Epithelial cell of esophagus (primary cell): Measurements from ENCODE around the gene GINS2.
A peak's percentile ranks its signal among the peaks of the same experiment; 100 is the strongest.

Experiments used
- DNase-seq: peaks from one replicate; pipeline ENCODE4 v3.0.0; 2010; ENCODE audit warnings: low read depth
- H3K4me3 ChIP-seq: 2 replicates; pipeline ENCODE4 v1.5.1; 2011; ENCODE audit warnings: mild to moderate bottlenecking, low read length, control low read depth
- CTCF ChIP-seq: IDR thresholded peaks from 2 replicates; pipeline ENCODE4 v1.5.1; 2011; ENCODE audit warnings: low read depth, mild to moderate bottlenecking, low read length, control low read depth, inconsistent platforms; ENCODE audit not compliant: insufficient read depth; ENCODE audit errors: missing control alignments

The GINS2 gene

GRCh38 chr16:85678016-85678415 lies 10.7 kb downstream of the GINS2 start:
- TF ChIP-seq CTCF = no peak
- DNase-seq = no peak
- no peak overlapping the region for H3K4me3 ChIP-seq

GRCh38 chr16:85677383-85677967 lies 11.3 kb downstream of the GINS2 start:
- TF ChIP-seq CTCF = no peak
- no peak overlapping the region for H3K4me3 ChIP-seq
- DNase-seq = no peak

- DNase-seq = no peak
- TF ChIP-seq CTCF = no peak
- H3K4me3 ChIP-seq = no peak overlapping the region
These were observed 12.3 kb downstream of the GINS2 start for GRCh38 chr16:85676466-85676865.

DNA sequence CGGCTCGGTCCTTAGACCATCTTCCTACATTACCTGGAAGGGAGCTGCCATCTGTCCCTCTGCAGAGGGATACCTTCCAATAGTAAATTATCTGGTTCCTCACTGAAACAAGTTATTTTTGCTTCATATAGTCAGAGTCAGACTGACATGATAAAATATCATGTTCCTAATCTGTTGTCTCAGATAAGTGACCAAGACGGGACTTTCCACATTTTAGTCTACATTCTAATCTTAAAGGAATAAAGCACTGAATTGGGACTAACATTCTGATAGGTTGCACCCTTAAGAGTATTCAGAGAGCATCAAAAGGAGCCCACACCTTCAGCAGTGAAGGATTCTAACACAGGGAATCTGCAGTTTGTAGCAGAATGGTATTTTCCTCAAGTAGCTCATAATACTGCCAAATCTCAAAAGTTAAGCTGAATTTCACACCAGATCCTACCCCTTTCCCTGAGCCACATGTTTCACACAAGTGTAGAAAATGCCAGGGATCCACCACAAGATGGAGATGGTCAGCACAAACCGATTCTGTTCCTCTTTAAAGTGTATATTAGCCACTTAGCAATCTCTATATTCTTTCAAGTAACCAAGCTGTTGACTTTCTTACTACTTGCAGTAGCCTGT lies 13.4 kb downstream of the GINS2 start:
- peak; percentile 64 for TF ChIP-seq CTCF
- H3K4me3 ChIP-seq = no peak overlapping the region
- peak; percentile 43 for DNase-seq

GRCh38 chr16:85674828-85675227 lies 13.9 kb downstream of the GINS2 start:
- no peak for TF ChIP-seq CTCF
- no peak overlapping the region for H3K4me3 ChIP-seq
- no peak for DNase-seq

DNA sequence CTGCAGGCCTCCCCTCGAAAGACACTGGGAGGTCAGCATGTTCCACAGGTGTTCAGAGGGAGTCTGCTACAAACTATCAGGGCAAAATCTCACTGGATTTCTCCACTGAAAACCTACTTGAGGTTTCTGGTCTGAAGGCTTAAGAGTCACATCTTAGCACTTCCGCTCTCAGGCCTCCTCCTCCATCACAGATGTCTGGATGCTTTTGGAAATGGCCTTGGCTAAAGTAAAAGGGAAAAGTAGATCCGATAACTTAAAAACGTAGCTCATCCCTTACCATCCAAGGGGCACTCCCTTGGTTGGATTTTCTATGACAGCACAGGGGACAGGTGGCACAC lies 14.4 kb downstream of the GINS2 start:
- no peak overlapping the region for H3K4me3 ChIP-seq
- no peak for DNase-seq
- TF ChIP-seq CTCF = no peak
